Measurements from ENCODE around the gene STK11IP. TPM values are rescaled to one million over a fixed set of nuclear protein-coding genes. Genes with fewer than 3 reads are reported as not detected.

STK11IP gene
- total RNA-seq, 1 experiment from 2014 or later, result 35.6 TPM

DNA sequence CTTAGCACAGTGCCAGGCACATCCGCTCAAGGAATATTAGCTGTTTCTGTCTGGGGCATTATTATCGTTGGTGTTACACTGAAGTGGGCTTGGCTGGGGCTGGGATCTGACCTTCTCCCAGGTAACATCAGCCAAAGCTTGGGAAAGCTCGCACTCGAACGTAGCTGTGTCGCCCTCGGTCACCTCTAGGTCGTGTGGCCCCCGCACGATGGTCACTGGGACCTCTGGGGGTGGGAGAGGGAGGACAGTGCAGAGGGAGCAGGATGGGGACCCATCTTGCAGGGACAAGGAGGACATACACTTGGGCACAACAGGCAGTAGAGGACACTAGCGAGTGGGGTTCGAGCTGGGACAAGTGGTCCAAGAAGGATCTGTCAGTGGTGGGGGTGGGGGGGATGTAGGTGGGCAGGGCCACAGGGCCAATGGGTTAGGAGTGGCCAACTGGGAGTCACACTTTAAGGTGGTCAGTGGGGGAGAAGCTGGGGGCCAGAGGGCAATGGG lies 44.1 kb upstream of the STK11IP start:
- TF ChIP-seq, protein P1, sequence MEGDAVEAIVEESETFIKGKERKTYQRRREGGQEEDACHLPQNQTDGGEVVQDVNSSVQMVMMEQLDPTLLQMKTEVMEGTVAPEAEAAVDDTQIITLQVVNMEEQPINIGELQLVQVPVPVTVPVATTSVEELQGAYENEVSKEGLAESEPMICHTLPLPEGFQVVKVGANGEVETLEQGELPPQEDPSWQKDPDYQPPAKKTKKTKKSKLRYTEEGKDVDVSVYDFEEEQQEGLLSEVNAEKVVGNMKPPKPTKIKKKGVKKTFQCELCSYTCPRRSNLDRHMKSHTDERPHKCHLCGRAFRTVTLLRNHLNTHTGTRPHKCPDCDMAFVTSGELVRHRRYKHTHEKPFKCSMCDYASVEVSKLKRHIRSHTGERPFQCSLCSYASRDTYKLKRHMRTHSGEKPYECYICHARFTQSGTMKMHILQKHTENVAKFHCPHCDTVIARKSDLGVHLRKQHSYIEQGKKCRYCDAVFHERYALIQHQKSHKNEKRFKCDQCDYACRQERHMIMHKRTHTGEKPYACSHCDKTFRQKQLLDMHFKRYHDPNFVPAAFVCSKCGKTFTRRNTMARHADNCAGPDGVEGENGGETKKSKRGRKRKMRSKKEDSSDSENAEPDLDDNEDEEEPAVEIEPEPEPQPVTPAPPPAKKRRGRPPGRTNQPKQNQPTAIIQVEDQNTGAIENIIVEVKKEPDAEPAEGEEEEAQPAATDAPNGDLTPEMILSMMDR (conservative IDR thresholded peaks at IDR 0.05; ENCODE audit: low read depth, low read length), result no peak
- TF ChIP-seq EZH2 (IDR thresholded peaks at IDR 0.05; ENCODE audit: borderline replicate concordance, low read depth, low read length, poor library complexity, severe bottlenecking), result no peak
- intact Hi-C loops (cut with micrococcal nuclease; ENCODE audit: unreplicated experiment), result no loop called here
- no TSS peak for BruUV-seq (replicated peaks)
- DNase-seq (ENCODE audit: low spot score), result no peak
- CTCF ChIA-PET, result no interaction called here
- no peak overlapping the region for H3K4me3 ChIP-seq (ENCODE audit: low read depth, low read length, poor library complexity, severe bottlenecking)
- no peaks in the 10 kb centered on the region for H3K27me3 ChIP-seq (replicated peaks; ENCODE audit: insufficient read depth, low read depth, low read length, poor library complexity)
- no peaks in the 10 kb centered on the region for H3K36me3 ChIP-seq (ENCODE audit: insufficient read depth, low read length, poor library complexity, severe bottlenecking)
- POLR2A ChIA-PET (ENCODE audit: low non-redundant PET), result no interaction called here
- no peaks in the 10 kb centered on the region for H3K9me3 ChIP-seq (ENCODE audit: low read depth, low read length, poor library complexity, severe bottlenecking)
- no peaks in the 10 kb centered on the region for H3K4me1 ChIP-seq (ENCODE audit: insufficient read depth, low read length, poor library complexity, severe bottlenecking)
- no peak overlapping the region for H3K27ac ChIP-seq (ENCODE audit: low read depth, low read length, poor library complexity, severe bottlenecking)

DNA sequence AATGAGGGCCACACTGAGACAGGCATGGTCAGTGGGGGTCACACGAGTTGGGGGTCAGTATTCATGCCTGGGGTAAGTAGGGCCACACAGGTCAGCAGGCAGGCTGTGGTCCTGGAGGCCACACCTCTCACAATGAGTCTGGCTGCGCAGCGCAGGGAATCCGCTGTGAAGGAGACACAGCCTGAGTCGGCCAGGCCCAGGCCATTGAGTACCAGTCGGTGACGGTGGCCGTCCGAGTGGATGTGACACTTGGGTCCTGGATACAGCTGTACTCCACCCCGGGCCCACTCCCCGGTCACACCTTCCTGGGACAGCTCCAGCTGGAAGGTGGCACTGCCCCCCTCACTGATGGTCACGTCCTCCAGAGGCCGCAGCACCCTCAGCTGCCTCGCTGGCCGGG lies 43.3 kb upstream of the STK11IP start:
- POLR2A ChIA-PET (ENCODE audit: low non-redundant PET), result no interaction called here

DNA sequence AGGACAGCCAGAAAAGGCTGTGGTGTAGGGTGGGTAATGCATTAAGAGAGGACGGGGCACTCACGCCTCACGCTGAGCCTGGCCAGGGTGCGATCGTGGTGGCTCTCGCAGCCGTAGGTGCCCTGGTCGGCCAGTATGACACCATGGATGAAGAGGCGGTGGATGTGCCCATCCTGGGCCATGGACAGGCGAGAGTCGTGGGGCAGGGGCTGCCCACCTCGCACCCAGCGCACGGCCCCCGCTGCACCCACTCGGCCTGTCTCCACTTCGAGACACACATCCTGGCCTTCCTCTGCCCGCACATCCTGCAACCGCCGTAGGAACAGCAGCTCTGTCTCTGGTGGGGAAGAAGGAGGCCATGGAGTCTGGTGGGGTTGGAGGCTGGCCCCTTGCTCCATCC lies 41.7 kb upstream of the STK11IP start:
- Histone ChIP-seq H3K27ac (ENCODE audit: low read depth, low read length, poor library complexity, severe bottlenecking) (no peak overlapping the region), H3K9me3 (ENCODE audit: low read depth, low read length, poor library complexity, severe bottlenecking) (no peaks in the 10 kb centered on the region), H3K4me3 (ENCODE audit: low read depth, low read length, poor library complexity, severe bottlenecking) (no peak overlapping the region), H3K4me1 (ENCODE audit: insufficient read depth, low read length, poor library complexity, severe bottlenecking) (no peaks in the 10 kb centered on the region), H3K27me3 (replicated peaks; ENCODE audit: insufficient read depth, low read depth, low read length, poor library complexity) (no peaks in the 10 kb centered on the region), H3K36me3 (ENCODE audit: insufficient read depth, low read length, poor library complexity, severe bottlenecking) (no peaks in the 10 kb centered on the region)
- TF ChIP-seq, protein P1 (conservative IDR thresholded peaks at IDR 0.05; ENCODE audit: low read depth, low read length), result no peak
- TF ChIP-seq EZH2 (IDR thresholded peaks at IDR 0.05; ENCODE audit: borderline replicate concordance, low read depth, low read length, poor library complexity, severe bottlenecking), result no peak
- POLR2A ChIA-PET (ENCODE audit: low non-redundant PET), result no interaction called here
- CTCF ChIA-PET, result no interaction called here
- no peak for DNase-seq (ENCODE audit: low spot score)
- BruUV-seq (replicated peaks), result no TSS peak
- intact Hi-C loops (cut with micrococcal nuclease; ENCODE audit: unreplicated experiment), result no loop called here

More for the DNA sequence above, 43.3 kb upstream of the STK11IP start:
- intact Hi-C loops (cut with micrococcal nuclease; ENCODE audit: unreplicated experiment), result no loop called here
- BruUV-seq (replicated peaks), result no TSS peak
- no peaks in the 10 kb centered on the region for H3K9me3 ChIP-seq (ENCODE audit: low read depth, low read length, poor library complexity, severe bottlenecking)
- TF ChIP-seq EZH2 (IDR thresholded peaks at IDR 0.05; ENCODE audit: borderline replicate concordance, low read depth, low read length, poor library complexity, severe bottlenecking), result no peak
- TF ChIP-seq, protein P1 (conservative IDR thresholded peaks at IDR 0.05; ENCODE audit: low read depth, low read length), result no peak
- no peak overlapping the region for H3K27ac ChIP-seq (ENCODE audit: low read depth, low read length, poor library complexity, severe bottlenecking)
- no peak overlapping the region for H3K4me3 ChIP-seq (ENCODE audit: low read depth, low read length, poor library complexity, severe bottlenecking)
- no peaks in the 10 kb centered on the region for H3K36me3 ChIP-seq (ENCODE audit: insufficient read depth, low read length, poor library complexity, severe bottlenecking)
- no peaks in the 10 kb centered on the region for H3K4me1 ChIP-seq (ENCODE audit: insufficient read depth, low read length, poor library complexity, severe bottlenecking)
- no peak for DNase-seq (ENCODE audit: low spot score)
- CTCF ChIA-PET, result no interaction called here
- no peaks in the 10 kb centered on the region for H3K27me3 ChIP-seq (replicated peaks; ENCODE audit: insufficient read depth, low read depth, low read length, poor library complexity)
